GM23338 (cell line): ENCODE data around the gene RFWD3. TPM values are rescaled to one million over a fixed set of nuclear protein-coding genes. Genes with fewer than 3 reads are reported as not detected.

Experiments used
- ATAC-seq: fragments of 200-7000 bp; cut with Tn5 transposase; 3 replicates; pipeline ENCODE4 v1.9.1; 2020
- DNase-seq: peaks from one replicate; pipeline ENCODE4 v3.0.0-alpha.2; 2015; ENCODE audit warnings: low spot score
- H2AFZ ChIP-seq: fragments of 200-600 bp; sonication (generic); 2 replicates; pipeline ENCODE4 v1.8.0; 2016; ENCODE audit warnings: antibody characterized with exemption, mild to moderate bottlenecking, moderate library complexity
- H3F3A ChIP-seq: fragments of 200-600 bp; sonication (generic); replicated peaks from 2 replicates; pipeline ENCODE4 v1.8.0; 2017; ENCODE audit warnings: antibody characterized with exemption, mixed run types, low read depth
- H3K27ac ChIP-seq: fragments of 200-600 bp; sonication (generic); 2 replicates; pipeline ENCODE4 v1.6.1; 2016; ENCODE audit warnings: low read depth
- H3K27me3 ChIP-seq: fragments of 200-600 bp; sonication (generic); 2 replicates; pipeline ENCODE4 v1.8.0; 2016; ENCODE audit warnings: mild to moderate bottlenecking, mixed run types, moderate library complexity; ENCODE audit not compliant: insufficient read depth
- H3K36me3 ChIP-seq: fragments of 200-600 bp; sonication (generic); 2 replicates; pipeline ENCODE4 v1.8.0; 2016; ENCODE audit warnings: mild to moderate bottlenecking; ENCODE audit not compliant: insufficient read depth
- H3K4me1 ChIP-seq: fragments of 200-600 bp; sonication (generic); 2 replicates; pipeline ENCODE4 v1.8.0; 2016; ENCODE audit warnings: mild to moderate bottlenecking, moderate library complexity; ENCODE audit not compliant: insufficient read depth
- H3K4me2 ChIP-seq: fragments of 200-600 bp; sonication (generic); 2 replicates; pipeline ENCODE4 v1.7.1; 2017; ENCODE audit warnings: mixed run types
- H3K4me3 ChIP-seq: fragments of 200-600 bp; sonication (generic); 2 replicates; pipeline ENCODE4 v1.6.1; 2016; ENCODE audit warnings: mixed run types
- H3K79me2 ChIP-seq: fragments of 200-600 bp; sonication (generic); replicated peaks from 2 replicates; pipeline ENCODE4 v1.8.0; 2017; ENCODE audit warnings: mild to moderate bottlenecking; ENCODE audit not compliant: insufficient read depth
- H3K9me2 ChIP-seq: fragments of 200-600 bp; sonication (generic); 2 replicates; pipeline ENCODE4 v1.8.0; 2017; ENCODE audit not compliant: insufficient read depth
- H4K20me1 ChIP-seq: fragments of 200-600 bp; sonication (generic); replicated peaks from 2 replicates; pipeline ENCODE4 v1.8.0; 2017; ENCODE audit warnings: mild to moderate bottlenecking; ENCODE audit not compliant: insufficient read depth
- H3K27ac Mint-ChIP-seq: 2 replicates; pipeline ENCODE4 v1.8.0; 2020; ENCODE audit warnings: inconsistent platforms, mild to moderate bottlenecking, moderate library complexity, mixed read lengths
- H3K27me3 Mint-ChIP-seq: 3 replicates; pipeline ENCODE4 v1.8.0; 2022; ENCODE audit warnings: low read depth, mild to moderate bottlenecking, moderate library complexity, mixed read lengths, inconsistent platforms; ENCODE audit not compliant: insufficient read depth, poor library complexity
- H3K36me3 Mint-ChIP-seq: 3 replicates; pipeline ENCODE4 v1.8.0; 2021; ENCODE audit warnings: low read depth, mild to moderate bottlenecking, inconsistent platforms, moderate library complexity, mixed read lengths
- H3K4me1 Mint-ChIP-seq: 3 replicates; pipeline ENCODE4 v1.8.0; 2020; ENCODE audit warnings: mild to moderate bottlenecking, inconsistent platforms, mixed read lengths
- H3K4me3 Mint-ChIP-seq: 3 replicates; pipeline ENCODE4 v1.8.0; 2021; ENCODE audit warnings: moderate library complexity, mild to moderate bottlenecking, inconsistent platforms, mixed read lengths
- H3K9me3 Mint-ChIP-seq: 3 replicates; pipeline ENCODE4 v1.8.0; 2020; ENCODE audit warnings: moderate library complexity, mild to moderate bottlenecking, inconsistent platforms, mixed read lengths
- CREB1 ChIP-seq: fragments of 250-450 bp; sonication (Bioruptor Pico); IDR thresholded peaks from 2 replicates; pipeline ENCODE4 v1.5.0; 2020; ENCODE audit warnings: low read depth, mild to moderate bottlenecking, moderate library complexity
- EZH2 ChIP-seq: fragments of 200-600 bp; sonication (generic); IDR thresholded peaks from one replicate; pipeline ENCODE4 v1.8.0; 2017; ENCODE audit warnings: antibody characterized with exemption, mild to moderate bottlenecking, low read depth; ENCODE audit not compliant: unreplicated experiment
- EZH2phosphoT487 ChIP-seq: fragments of 200-600 bp; sonication (generic); IDR thresholded peaks from one replicate; pipeline ENCODE4 v1.8.1; 2018; ENCODE audit warnings: antibody characterized with exemption; ENCODE audit not compliant: unreplicated experiment
- JUNB ChIP-seq: IDR thresholded peaks from one replicate; pipeline ENCODE4 v1.6.1; 2016; ENCODE audit warnings: antibody characterized with exemption; ENCODE audit not compliant: unreplicated experiment
- NANOG ChIP-seq: IDR thresholded peaks from 2 replicates; pipeline ENCODE4 v1.6.1; 2016; ENCODE audit warnings: antibody characterized with exemption, borderline replicate concordance
- POLR2AphosphoS5 ChIP-seq: IDR thresholded peaks from 2 replicates; pipeline ENCODE4 v1.6.1; 2016; ENCODE audit warnings: antibody characterized with exemption, low read depth
- STAT1 ChIP-seq: IDR thresholded peaks from one replicate; pipeline ENCODE4 v1.6.1; 2016; ENCODE audit warnings: antibody characterized with exemption; ENCODE audit not compliant: unreplicated experiment
- ZNF114 ChIP-seq: fragments of 250-450 bp; sonication (Bioruptor Pico); IDR thresholded peaks from 2 replicates; pipeline ENCODE4 v1.5.0; 2020; ENCODE audit warnings: mild to moderate bottlenecking, moderate library complexity
- ZNF331 ChIP-seq: fragments of 250-450 bp; sonication (Bioruptor Pico); IDR thresholded peaks from 2 replicates; pipeline ENCODE4 v1.5.0; 2020; ENCODE audit warnings: low read depth, mild to moderate bottlenecking, moderate library complexity
- polyA plus RNA-seq: library from polyadenylated mRNA; unstranded; fragments of >200 nt; fragmentation: Nextera tagmentation; extraction: Ambion mirVana; gene quantifications from 2 replicates; pipeline ENCODE4 v1.2.1, GENCODE V29; 2016
- total RNA-seq: library from RNA; depleted of rRNA; stranded (reverse); fragments of >200 nt; shearing (Covaris generic); gene quantifications from 2 replicates; pipeline ENCODE4 v1.2.3, GENCODE V29; 2014
- TF ChIP-seq, protein P1 (sequence below): IDR thresholded peaks from 2 replicates; pipeline ENCODE4 v1.6.1; 2016; ENCODE audit warnings: antibody characterized with exemption
- TF ChIP-seq, protein P2 (sequence below), 2 experiments: fragments of 200-600 bp in 1 of 2; sonication (generic) in 1 of 2; conservative IDR thresholded peaks; 2 replicates each; pipeline versions ENCODE4 v1.5.1 to v1.6.1; 2016 to 2017; ENCODE audit warnings: antibody characterized with exemption in 2 of 2, low read depth in 2 of 2, mild to moderate bottlenecking in 2 of 2, moderate library complexity in 1 of 2
- TF ChIP-seq, protein P3 (sequence below): fragments of 250-450 bp; sonication (Bioruptor Pico); IDR thresholded peaks from 2 replicates; pipeline ENCODE4 v1.5.0; 2020; ENCODE audit warnings: mild to moderate bottlenecking, moderate library complexity

Gene RFWD3
- total and polyA plus RNA-seq, 2 experiments from 2014 or later, result 27.6 to 113 TPM

DNA sequence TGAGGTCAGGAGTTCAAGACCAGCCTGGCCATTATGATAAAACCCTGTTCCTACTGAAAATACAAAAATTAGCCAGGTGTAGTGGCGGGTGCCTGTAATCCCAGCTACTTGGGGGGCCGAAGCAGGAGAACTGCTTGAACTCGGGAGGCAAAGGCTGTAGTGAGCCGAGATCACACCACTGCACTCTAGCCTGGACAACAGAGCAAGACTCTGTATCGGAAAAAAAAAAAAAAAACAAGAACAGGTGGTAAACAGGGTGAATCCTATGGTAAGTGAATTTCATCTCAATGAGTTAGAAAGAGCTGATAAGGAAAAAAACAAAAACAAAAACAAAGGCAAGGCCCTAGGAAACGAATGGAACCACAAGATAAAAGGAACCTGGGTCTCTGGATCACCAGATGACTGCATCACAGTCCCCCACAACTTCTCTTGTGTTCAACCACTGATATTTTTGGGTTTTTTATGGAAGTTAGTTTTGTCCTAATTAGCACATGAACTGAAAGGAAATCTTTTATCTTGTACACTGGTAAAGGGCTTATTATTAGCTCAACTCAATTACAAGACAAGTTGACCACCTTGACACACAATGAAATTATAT is 80.7 kb downstream of the RFWD3 start:
- TF ChIP-seq JUNB, result no peak
- TF ChIP-seq CREB1 (CRISPR knock-in tag), result no peak
- no peak for TF ChIP-seq EZH2
- peaks cover 100% of the 10 kb centered on the region for H3K79me2 ChIP-seq
- H3K36me3 ChIP-seq, result no peaks in the 10 kb centered on the region
- no peak overlapping the region for H3K4me3 Mint-ChIP-seq
- no peak overlapping the region for H3K27ac ChIP-seq
- H3K36me3 Mint-ChIP-seq, result no peaks in the 10 kb centered on the region
- peaks cover 5% of the 10 kb centered on the region for H3K27me3 Mint-ChIP-seq
- no peak overlapping the region for H2AFZ ChIP-seq
- no peak overlapping the region for H3K4me3 ChIP-seq
- H4K20me1 ChIP-seq, result peaks cover 49% of the 10 kb centered on the region; the same call in 1 of the 2 replicates
- H3F3A ChIP-seq, result no peaks in the 10 kb centered on the region
- no peak overlapping the region for H3K4me2 ChIP-seq
- H3K9me2 ChIP-seq, result no peaks in the 10 kb centered on the region
- peaks cover 17% of the 10 kb centered on the region for H3K4me1 Mint-ChIP-seq
- no peaks in the 10 kb centered on the region for H3K27me3 ChIP-seq
- no peaks in the 10 kb centered on the region for H3K9me3 Mint-ChIP-seq
- DNase-seq (no peak), ATAC-seq (no peak)
- no peak overlapping the region for H3K27ac Mint-ChIP-seq
- H3K4me1 ChIP-seq, result peaks cover 8% of the 10 kb centered on the region; the same call in 1 of the 2 replicates

DNA sequence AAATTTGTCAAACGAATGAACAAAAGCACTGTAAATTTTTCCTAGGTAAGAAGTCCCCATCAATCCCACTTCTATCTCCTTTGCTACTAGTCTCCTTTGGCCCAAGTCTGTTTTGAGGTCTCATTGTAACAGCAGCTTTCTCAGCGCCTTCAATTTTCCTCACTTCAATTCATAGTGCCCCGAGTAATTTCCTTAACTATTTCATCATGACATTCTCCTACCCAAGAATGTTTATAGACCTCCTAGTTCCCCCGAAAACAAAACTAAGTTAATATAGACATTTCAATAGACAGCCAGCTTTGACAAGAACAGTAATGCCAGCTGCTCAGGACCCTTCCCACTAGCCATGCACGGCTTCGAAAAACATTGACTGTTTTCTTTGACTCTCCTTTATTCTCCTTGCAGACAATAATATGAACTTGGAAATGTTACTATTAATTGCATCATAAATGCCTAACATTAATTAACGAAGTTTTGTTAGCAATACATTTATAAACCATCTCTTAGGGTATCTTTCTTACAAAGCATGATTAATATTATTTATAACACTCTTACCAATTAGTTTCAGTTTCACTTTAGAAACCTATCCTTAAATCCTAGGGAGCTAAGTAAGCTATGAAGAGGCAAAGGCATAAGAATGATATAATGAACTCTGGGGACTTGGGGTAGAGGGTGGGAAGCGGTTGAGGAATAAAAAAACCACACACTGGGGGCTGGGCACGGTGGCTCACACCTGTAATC is 82.6 kb downstream of the RFWD3 start:
- peaks cover 8% of the 10 kb centered on the region; the same call in 1 of the 2 replicates for H3K4me1 ChIP-seq
- Mint-ChIP-seq H3K36me3 (no peaks in the 10 kb centered on the region), H3K4me3 (no peak overlapping the region), H3K27me3 (peaks cover 5% of the 10 kb centered on the region), H3K9me3 (no peaks in the 10 kb centered on the region), H3K27ac (no peak overlapping the region), H3K4me1 (peaks cover 17% of the 10 kb centered on the region)
- H3K27me3 ChIP-seq, result no peaks in the 10 kb centered on the region
- no peak overlapping the region for H2AFZ ChIP-seq
- H3K4me3 ChIP-seq, result no peak overlapping the region
- DNase-seq (no peak), ATAC-seq (no peak)
- no peak overlapping the region for H3K27ac ChIP-seq
- no peaks in the 10 kb centered on the region for H3K36me3 ChIP-seq
- H3K4me2 ChIP-seq, result no peak overlapping the region
- H4K20me1 ChIP-seq, result peaks cover 36% of the 10 kb centered on the region; the same call in 1 of the 2 replicates
- no peaks in the 10 kb centered on the region for H3F3A ChIP-seq
- H3K9me2 ChIP-seq, result no peaks in the 10 kb centered on the region
- H3K79me2 ChIP-seq, result peaks cover 100% of the 10 kb centered on the region
- no peak for TF ChIP-seq EZH2
- TF ChIP-seq, protein P1, sequence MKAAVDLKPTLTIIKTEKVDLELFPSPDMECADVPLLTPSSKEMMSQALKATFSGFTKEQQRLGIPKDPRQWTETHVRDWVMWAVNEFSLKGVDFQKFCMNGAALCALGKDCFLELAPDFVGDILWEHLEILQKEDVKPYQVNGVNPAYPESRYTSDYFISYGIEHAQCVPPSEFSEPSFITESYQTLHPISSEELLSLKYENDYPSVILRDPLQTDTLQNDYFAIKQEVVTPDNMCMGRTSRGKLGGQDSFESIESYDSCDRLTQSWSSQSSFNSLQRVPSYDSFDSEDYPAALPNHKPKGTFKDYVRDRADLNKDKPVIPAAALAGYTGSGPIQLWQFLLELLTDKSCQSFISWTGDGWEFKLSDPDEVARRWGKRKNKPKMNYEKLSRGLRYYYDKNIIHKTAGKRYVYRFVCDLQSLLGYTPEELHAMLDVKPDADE, result no peak
- TF ChIP-seq, protein P2, sequence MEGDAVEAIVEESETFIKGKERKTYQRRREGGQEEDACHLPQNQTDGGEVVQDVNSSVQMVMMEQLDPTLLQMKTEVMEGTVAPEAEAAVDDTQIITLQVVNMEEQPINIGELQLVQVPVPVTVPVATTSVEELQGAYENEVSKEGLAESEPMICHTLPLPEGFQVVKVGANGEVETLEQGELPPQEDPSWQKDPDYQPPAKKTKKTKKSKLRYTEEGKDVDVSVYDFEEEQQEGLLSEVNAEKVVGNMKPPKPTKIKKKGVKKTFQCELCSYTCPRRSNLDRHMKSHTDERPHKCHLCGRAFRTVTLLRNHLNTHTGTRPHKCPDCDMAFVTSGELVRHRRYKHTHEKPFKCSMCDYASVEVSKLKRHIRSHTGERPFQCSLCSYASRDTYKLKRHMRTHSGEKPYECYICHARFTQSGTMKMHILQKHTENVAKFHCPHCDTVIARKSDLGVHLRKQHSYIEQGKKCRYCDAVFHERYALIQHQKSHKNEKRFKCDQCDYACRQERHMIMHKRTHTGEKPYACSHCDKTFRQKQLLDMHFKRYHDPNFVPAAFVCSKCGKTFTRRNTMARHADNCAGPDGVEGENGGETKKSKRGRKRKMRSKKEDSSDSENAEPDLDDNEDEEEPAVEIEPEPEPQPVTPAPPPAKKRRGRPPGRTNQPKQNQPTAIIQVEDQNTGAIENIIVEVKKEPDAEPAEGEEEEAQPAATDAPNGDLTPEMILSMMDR (conservative IDR thresholded peaks at IDR 0.05; ENCODE audit: low read depth in 2 of 2), result no peak
- no peak for TF ChIP-seq NANOG
- TF ChIP-seq POLR2AphosphoS5, result no peak
- no peak for TF ChIP-seq EZH2phosphoT487
- no peak for TF ChIP-seq ZNF114 (CRISPR knock-in tag)
- TF ChIP-seq, protein P3, sequence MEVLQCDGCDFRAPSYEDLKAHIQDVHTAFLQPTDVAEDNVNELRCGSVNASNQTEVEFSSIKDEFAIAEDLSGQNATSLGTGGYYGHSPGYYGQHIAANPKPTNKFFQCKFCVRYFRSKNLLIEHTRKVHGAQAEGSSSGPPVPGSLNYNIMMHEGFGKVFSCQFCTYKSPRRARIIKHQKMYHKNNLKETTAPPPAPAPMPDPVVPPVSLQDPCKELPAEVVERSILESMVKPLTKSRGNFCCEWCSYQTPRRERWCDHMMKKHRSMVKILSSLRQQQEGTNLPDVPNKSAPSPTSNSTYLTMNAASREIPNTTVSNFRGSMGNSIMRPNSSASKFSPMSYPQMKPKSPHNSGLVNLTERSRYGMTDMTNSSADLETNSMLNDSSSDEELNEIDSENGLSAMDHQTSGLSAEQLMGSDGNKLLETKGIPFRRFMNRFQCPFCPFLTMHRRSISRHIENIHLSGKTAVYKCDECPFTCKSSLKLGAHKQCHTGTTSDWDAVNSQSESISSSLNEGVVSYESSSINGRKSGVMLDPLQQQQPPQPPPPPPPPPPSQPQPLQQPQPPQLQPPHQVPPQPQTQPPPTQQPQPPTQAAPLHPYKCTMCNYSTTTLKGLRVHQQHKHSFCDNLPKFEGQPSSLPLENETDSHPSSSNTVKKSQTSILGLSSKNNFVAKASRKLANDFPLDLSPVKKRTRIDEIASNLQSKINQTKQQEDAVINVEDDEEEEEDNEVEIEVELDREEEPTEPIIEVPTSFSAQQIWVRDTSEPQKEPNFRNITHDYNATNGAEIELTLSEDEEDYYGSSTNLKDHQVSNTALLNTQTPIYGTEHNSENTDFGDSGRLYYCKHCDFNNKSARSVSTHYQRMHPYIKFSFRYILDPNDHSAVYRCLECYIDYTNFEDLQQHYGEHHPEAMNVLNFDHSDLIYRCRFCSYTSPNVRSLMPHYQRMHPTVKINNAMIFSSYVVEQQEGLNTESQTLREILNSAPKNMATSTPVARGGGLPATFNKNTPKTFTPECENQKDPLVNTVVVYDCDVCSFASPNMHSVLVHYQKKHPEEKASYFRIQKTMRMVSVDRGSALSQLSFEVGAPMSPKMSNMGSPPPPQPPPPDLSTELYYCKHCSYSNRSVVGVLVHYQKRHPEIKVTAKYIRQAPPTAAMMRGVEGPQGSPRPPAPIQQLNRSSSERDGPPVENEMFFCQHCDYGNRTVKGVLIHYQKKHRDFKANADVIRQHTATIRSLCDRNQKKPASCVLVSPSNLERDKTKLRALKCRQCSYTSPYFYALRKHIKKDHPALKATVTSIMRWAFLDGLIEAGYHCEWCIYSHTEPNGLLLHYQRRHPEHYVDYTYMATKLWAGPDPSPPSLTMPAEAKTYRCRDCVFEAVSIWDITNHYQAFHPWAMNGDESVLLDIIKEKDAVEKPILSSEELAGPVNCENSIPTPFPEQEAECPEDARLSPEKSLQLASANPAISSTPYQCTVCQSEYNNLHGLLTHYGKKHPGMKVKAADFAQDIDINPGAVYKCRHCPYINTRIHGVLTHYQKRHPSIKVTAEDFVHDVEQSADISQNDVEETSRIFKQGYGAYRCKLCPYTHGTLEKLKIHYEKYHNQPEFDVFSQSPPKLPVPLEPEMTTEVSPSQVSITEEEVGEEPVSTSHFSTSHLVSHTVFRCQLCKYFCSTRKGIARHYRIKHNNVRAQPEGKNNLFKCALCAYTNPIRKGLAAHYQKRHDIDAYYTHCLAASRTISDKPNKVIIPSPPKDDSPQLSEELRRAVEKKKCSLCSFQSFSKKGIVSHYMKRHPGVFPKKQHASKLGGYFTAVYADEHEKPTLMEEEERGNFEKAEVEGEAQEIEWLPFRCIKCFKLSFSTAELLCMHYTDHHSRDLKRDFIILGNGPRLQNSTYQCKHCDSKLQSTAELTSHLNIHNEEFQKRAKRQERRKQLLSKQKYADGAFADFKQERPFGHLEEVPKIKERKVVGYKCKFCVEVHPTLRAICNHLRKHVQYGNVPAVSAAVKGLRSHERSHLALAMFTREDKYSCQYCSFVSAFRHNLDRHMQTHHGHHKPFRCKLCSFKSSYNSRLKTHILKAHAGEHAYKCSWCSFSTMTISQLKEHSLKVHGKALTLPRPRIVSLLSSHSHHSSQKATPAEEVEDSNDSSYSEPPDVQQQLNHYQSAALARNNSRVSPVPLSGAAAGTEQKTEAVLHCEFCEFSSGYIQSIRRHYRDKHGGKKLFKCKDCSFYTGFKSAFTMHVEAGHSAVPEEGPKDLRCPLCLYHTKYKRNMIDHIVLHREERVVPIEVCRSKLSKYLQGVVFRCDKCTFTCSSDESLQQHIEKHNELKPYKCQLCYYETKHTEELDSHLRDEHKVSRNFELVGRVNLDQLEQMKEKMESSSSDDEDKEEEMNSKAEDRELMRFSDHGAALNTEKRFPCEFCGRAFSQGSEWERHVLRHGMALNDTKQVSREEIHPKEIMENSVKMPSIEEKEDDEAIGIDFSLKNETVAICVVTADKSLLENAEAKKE (CRISPR knock-in tag), result no peak
- TF ChIP-seq ZNF331 (CRISPR knock-in tag), result no peak
- TF ChIP-seq STAT1, result no peak
